Activated CD4-positive, alpha-beta memory T cell treated with anti-CD3 and anti-CD28 coated beads for 36 hours (primary cell): ENCODE data around the gene CYTH4. TPM values are rescaled to one million over a fixed set of nuclear protein-coding genes. Genes with fewer than 3 reads are reported as not detected.
A peak's percentile ranks its signal among the peaks of the same experiment; 100 is the strongest.

Experiments
- CTCF ChIA-PET: fragments of 350-600 bp; sonication (Branson Sonifier 250); formaldehyde crosslinking; loops from one replicate; lab custom pipeline; 2021; ENCODE audit warnings: antibody characterized with exemption, inconsistent platforms; lab: Charles Lee
- POLR2A ChIA-PET: fragments of 350-600 bp; sonication (Branson Sonifier 250); formaldehyde crosslinking; loops from one replicate; lab custom pipeline; 2021; ENCODE audit warnings: antibody characterized with exemption; lab: Charles Lee
- DNase-seq: peaks from one replicate; pipeline ENCODE4 v3.0.0-alpha.2; 2020
- H3K27ac Mint-ChIP-seq: one replicate; pipeline ENCODE4 v1.8.0; 2021; ENCODE audit warnings: mixed read lengths
- H3K27me3 Mint-ChIP-seq: one replicate; pipeline ENCODE4 v1.8.0; 2021; ENCODE audit warnings: mixed read lengths
- H3K36me3 Mint-ChIP-seq: one replicate; pipeline ENCODE4 v1.8.0; 2021; ENCODE audit warnings: mixed read lengths
- H3K4me1 Mint-ChIP-seq: one replicate; pipeline ENCODE4 v1.8.0; 2021; ENCODE audit warnings: low read depth, mixed read lengths
- H3K4me3 Mint-ChIP-seq: one replicate; pipeline ENCODE4 v1.8.0; 2021; ENCODE audit warnings: mild to moderate bottlenecking, mixed read lengths
- H3K9me3 Mint-ChIP-seq: one replicate; pipeline ENCODE4 v1.8.0; 2021; ENCODE audit warnings: mixed read lengths
- intact Hi-C: fragments of 100-400 bp; cut with micrococcal nuclease; formaldehyde crosslinking; loops from one replicate; pipeline ENCODE4 v1.15.1; 2023
- total RNA-seq, 2 experiments: library from RNA; stranded (reverse); gene quantifications; one replicate each; pipeline ENCODE4 v1.2.3, GENCODE V29; 2021

CYTH4 gene
- total RNA-seq, 2 experiments from 2014 or later, result 58.7 to 60.5 TPM

DNA sequence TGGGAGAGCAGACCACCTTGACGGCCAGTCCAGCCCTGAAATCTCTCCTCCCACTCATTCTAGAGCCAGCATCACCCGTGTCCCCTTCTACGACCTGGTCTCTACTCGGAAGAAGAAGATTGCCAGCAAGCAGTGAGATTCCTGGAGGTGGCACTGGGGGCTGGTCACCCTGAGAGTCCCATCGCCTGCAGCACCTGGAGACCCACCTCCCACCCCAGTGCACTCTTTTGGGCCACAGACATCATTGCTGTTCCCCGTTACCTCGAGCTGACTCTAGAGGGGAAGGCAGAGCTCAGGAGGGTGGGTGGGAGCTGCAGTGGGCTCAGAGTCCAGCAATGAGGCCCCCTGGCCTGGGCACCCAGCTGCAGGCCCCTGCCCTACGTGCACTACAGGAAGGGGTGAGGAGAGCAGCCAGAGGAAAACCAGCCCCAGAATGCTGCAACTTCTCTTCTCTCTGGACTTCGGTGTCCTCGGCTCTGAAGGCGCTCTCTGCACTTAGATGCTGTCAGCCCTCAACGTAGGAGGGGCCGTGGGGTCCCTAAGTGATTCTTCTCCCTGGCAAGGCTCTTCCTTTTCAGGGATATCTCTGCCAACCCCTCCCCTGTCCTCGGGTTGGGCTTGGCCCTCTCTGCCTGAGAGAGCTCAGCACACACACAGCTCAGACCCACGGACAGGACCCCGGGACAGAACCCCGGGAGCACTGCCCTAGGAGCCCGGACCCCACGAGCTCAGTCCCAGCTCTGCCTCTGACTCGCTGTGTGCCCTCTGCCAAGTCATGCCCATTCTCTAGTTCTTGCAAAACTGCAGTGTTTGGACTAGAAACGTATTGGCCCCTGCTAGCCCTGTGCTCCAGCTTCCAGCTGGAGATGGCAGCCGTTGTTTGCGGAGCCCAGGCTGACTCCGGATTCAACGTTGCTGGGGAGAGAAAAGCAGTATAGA lies 31.3 kb downstream of the CYTH4 start:
- H3K36me3 Mint-ChIP-seq, result peaks cover 31% of the 10 kb centered on the region
- ChIA-PET POLR2A (interaction anchor here (0.5 to 1.1 kb wide), 5 partner anchors 7 to 158 kb away, joined by 3 to 4 read pairs (median 3); no protein-coding TSS in a partner anchor), CTCF (interaction anchor here (0.8 to 6.1 kb wide), 7 partner anchors 8 to 173 kb away, joined by 3 to 68 read pairs (median 10); partner anchors contain the start of genes ELFN2 and MFNG)
- peak overlapping the region; percentile 73 for H3K27ac Mint-ChIP-seq
- intact Hi-C loops, result loop anchor here (1.0 kb wide), 1 partner anchor 46 kb away; no protein-coding TSS in a partner anchor
- no peaks in the 10 kb centered on the region for H3K27me3 Mint-ChIP-seq
- DNase-seq, result no peak
- H3K4me1 Mint-ChIP-seq, result peaks cover 54% of the 10 kb centered on the region
- no peak overlapping the region for H3K4me3 Mint-ChIP-seq
- H3K9me3 Mint-ChIP-seq, result no peaks in the 10 kb centered on the region

- no peak overlapping the region for H3K4me3 Mint-ChIP-seq
- no peaks in the 10 kb centered on the region for H3K27me3 Mint-ChIP-seq
- no peaks in the 10 kb centered on the region for H3K9me3 Mint-ChIP-seq
- intact Hi-C loops, result loop anchor here (1.0 kb wide), 1 partner anchor 47 kb away; no protein-coding TSS in a partner anchor
- ChIA-PET CTCF (interaction anchor here (0.8 to 6.1 kb wide), 7 partner anchors 9 to 172 kb away, joined by 3 to 68 read pairs (median 10); partner anchors contain the start of genes ELFN2 and MFNG), POLR2A (interaction anchor here (0.5 to 1.3 kb wide), 8 partner anchors 8 to 157 kb away, joined by 3 to 4 read pairs (median 3); no protein-coding TSS in a partner anchor)
- H3K36me3 Mint-ChIP-seq, result peaks cover 26% of the 10 kb centered on the region
- H3K4me1 Mint-ChIP-seq, result peaks cover 45% of the 10 kb centered on the region
- DNase-seq, result peak; percentile 80
- peak overlapping the region; percentile 73 for H3K27ac Mint-ChIP-seq
Observed at GRCh38 chr22:37314315-37315074, 32.2 kb downstream of the CYTH4 start.

GRCh38 chr22:37316405-37316804 lies 34.1 kb downstream of the CYTH4 start:
- intact Hi-C loops, result no loop called here
- Mint-ChIP-seq H3K27me3 (no peaks in the 10 kb centered on the region), H3K27ac (no peak overlapping the region), H3K9me3 (no peaks in the 10 kb centered on the region), H3K4me1 (peaks cover 29% of the 10 kb centered on the region), H3K4me3 (no peak overlapping the region), H3K36me3 (peaks cover 11% of the 10 kb centered on the region)
- ChIA-PET POLR2A (interaction anchor here (0.6 kb wide), 1 partner anchor 17 kb away, joined by 3 read pairs; no protein-coding TSS in a partner anchor), CTCF (interaction anchor here (0.6 to 4.8 kb wide), 30 partner anchors 10 to 276 kb away, joined by 3 to 102 read pairs (median 4); partner anchors contain the start of genes CYTH4, ELFN2 and MFNG)
- no peak for DNase-seq

DNA sequence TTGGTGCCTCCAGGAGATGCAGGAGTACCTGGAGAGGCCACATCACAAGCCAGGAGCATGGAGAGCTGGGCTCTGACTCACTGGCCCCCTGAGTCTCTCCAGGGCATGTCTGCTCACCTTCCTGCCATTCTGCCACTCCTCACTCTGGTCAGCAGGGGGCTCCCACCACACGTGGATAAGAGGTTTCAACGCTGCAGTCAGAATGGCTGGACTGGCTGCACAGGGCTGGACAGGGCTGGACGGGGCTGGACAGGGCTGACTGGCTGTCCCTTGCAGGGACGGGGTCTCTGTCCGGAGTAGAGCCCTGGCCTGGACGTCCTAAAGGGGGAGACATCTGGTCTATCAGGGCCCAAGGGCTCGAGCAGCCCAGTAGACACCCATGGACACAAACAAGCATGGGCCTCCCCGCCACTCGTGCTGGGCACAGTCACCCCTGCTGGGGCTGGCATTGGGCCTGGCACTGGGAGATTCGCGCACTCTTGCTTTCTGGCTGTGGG lies 34.6 kb downstream of the CYTH4 start:
- no peak overlapping the region for H3K27ac Mint-ChIP-seq
- H3K4me3 Mint-ChIP-seq, result no peak overlapping the region
- ChIA-PET POLR2A (no interaction called here), CTCF (interaction anchor here (0.6 to 4.8 kb wide), 30 partner anchors 10 to 275 kb away, joined by 3 to 102 read pairs (median 4); partner anchors contain the start of genes CYTH4, ELFN2 and MFNG)
- peaks cover 11% of the 10 kb centered on the region for H3K36me3 Mint-ChIP-seq
- peaks cover 29% of the 10 kb centered on the region for H3K4me1 Mint-ChIP-seq
- no peaks in the 10 kb centered on the region for H3K9me3 Mint-ChIP-seq
- DNase-seq, result peak; percentile 83
- H3K27me3 Mint-ChIP-seq, result no peaks in the 10 kb centered on the region
- intact Hi-C loops, result loop anchor here (1.0 kb wide), 1 partner anchor 140 kb away; no protein-coding TSS in a partner anchor

- no peak overlapping the region for H3K27ac Mint-ChIP-seq
- ChIA-PET POLR2A (no interaction called here), CTCF (interaction anchor here (0.6 to 4.8 kb wide), 17 partner anchors 14 to 249 kb away, joined by 3 to 102 read pairs (median 4); partner anchors contain the start of gene ELFN2)
- intact Hi-C loops, result loop anchor here (1.0 kb wide), 1 partner anchor 140 kb away; no protein-coding TSS in a partner anchor
- H3K9me3 Mint-ChIP-seq, result no peaks in the 10 kb centered on the region
- no peak overlapping the region for H3K4me3 Mint-ChIP-seq
- peaks cover 2% of the 10 kb centered on the region for H3K27me3 Mint-ChIP-seq
- no peak for DNase-seq
- peaks cover 22% of the 10 kb centered on the region for H3K4me1 Mint-ChIP-seq
- peaks cover 8% of the 10 kb centered on the region for H3K36me3 Mint-ChIP-seq
Observed at GRCh38 chr22:37317698-37318210, 35.4 kb downstream of the CYTH4 start.

GRCh38 chr22:37318364-37319109 lies 36.2 kb downstream of the CYTH4 start:
- POLR2A ChIA-PET, result no interaction called here
- CTCF ChIA-PET, result interaction anchor here (0.9 to 4.8 kb wide), 10 partner anchors 13 to 211 kb away, joined by 3 to 102 read pairs (median 4); partner anchors contain the start of gene ELFN2
- no peak for DNase-seq
- H3K4me3 Mint-ChIP-seq, result no peak overlapping the region
- peaks cover 2% of the 10 kb centered on the region for H3K27me3 Mint-ChIP-seq
- no peaks in the 10 kb centered on the region for H3K9me3 Mint-ChIP-seq
- H3K4me1 Mint-ChIP-seq, result peaks cover 18% of the 10 kb centered on the region
- no peak overlapping the region for H3K27ac Mint-ChIP-seq
- intact Hi-C loops, result no loop called here
- peaks cover 4% of the 10 kb centered on the region for H3K36me3 Mint-ChIP-seq

DNA sequence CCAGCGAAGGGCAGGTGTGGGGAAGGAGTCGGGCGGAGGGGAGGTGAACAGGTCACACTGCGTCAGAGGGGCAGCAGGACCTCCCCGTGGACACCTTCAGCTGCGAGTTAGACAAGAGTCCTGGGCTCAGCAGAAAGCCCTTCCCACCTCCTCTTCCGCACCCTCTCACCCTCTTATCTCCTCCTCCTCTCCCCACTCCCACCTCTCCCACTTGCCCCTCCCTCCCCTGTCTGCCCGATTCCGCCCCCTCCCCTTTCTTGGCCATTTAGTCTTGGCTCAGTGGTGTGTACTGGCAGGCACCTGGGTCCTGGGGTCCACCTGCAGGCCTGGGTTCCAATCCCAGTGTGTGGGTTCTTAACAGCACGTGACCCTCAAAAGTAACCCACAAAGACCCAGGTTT lies 37.2 kb downstream of the CYTH4 start:
- no peak overlapping the region for H3K4me3 Mint-ChIP-seq
- H3K27ac Mint-ChIP-seq, result no peak overlapping the region
- H3K9me3 Mint-ChIP-seq, result no peaks in the 10 kb centered on the region
- intact Hi-C loops, result no loop called here
- CTCF ChIA-PET, result no interaction called here
- H3K4me1 Mint-ChIP-seq, result peaks cover 10% of the 10 kb centered on the region
- peaks cover 11% of the 10 kb centered on the region for H3K27me3 Mint-ChIP-seq
- H3K36me3 Mint-ChIP-seq, result no peaks in the 10 kb centered on the region
- POLR2A ChIA-PET, result no interaction called here
- DNase-seq, result no peak

DNA sequence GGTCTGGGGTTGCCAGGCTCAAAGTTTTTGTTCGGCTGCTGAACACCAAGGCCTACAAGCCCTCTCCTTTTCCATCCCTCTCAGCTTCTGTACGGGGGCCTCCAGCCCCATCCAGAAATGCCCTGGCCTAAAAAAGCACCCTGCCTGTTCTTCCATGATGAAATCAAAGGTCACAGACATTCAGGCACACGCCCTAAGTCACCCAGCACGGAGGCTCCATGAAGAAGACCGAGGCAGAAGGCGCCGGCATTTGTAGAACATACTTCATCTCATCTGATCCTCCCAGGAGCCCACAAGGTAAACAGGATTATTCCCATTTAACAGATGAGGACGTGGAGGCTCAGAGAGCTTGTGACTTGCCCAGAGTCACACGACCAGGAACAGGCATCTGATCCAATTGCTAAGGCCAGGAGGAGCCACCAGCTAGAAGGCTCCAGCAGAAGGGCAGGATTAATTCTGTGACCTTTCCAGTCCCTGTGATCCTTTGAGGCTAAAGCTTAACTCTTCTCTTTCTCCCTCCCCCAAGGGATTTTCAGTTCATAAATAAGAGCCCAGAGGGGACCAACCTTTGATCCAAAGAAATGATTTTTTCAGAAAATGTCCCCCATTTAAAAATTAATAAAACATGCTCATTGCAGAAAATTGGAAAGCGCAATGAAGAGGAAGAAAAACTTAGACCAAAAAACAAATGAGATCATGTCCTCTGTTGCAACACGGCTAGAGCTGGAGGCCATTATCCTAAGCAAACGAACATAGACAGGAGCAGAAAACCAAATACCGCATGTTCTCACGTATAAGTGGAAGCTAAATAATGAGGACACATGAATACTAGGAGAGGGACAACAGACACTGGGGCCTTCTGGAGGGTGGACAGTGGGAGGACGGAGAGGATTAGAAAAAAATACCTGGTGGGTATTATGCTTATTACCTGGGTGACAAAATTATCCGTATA lies 38.7 kb downstream of the CYTH4 start:
- Mint-ChIP-seq H3K36me3 (no peaks in the 10 kb centered on the region), H3K4me1 (peaks cover under 1% of the 10 kb centered on the region), H3K27ac (no peak overlapping the region), H3K4me3 (no peak overlapping the region), H3K9me3 (no peaks in the 10 kb centered on the region), H3K27me3 (peaks cover 11% of the 10 kb centered on the region)
- ChIA-PET POLR2A (no interaction called here), CTCF (no interaction called here)
- no peak for DNase-seq
- intact Hi-C loops, result no loop called here

DNA sequence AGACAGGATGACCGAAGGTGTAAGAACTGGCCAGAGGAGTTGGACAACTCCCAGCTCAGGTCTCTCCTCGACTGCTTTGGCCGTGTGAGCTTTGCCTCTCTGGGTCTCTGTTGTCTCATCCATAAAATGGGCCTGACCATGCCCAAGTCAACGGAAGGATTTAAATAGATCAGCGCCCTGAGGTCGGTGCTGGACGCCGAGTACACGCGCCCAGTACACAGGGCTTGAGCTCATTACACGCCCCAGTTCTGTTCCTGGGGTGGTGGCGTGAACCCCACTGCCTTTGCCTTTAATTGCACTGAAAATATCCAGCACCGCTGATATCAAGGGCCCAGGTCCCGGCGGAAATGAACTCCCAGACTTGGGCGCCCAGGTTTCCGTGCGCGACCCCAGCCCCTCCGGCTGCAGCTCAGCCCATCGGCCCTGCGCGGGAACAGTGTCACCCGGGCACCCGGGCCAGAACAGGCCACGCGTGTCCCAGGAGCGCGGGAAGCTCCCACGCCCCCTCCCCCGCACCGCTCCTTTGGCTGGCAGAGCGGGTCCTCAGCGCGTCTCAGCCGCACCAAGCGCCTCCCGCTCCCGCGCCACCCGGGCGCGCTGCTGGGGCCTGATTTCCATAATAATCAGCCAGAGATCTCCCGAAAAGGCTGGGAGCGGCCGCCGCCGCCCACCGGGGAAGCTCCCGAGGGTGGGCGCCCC lies 42.2 kb downstream of the CYTH4 start:
- ChIA-PET POLR2A (interaction anchor here (1.5 kb wide), 1 partner anchor 10 kb away, joined by 3 read pairs; no protein-coding TSS in a partner anchor), CTCF (interaction anchor here (0.6 to 1.3 kb wide), 4 partner anchors 104 to 784 kb away, joined by 3 to 6 read pairs (median 4); partner anchors contain the start of gene ELFN2)
- DNase-seq, result no peak
- intact Hi-C loops, result no loop called here
- Mint-ChIP-seq H3K27me3 (peaks cover 21% of the 10 kb centered on the region), H3K27ac (no peak overlapping the region), H3K4me3 (no peak overlapping the region), H3K4me1 (no peaks in the 10 kb centered on the region), H3K36me3 (no peaks in the 10 kb centered on the region), H3K9me3 (no peaks in the 10 kb centered on the region)
